ENCODE measurements around the gene FRMD4A.

The FRMD4A gene

GRCh38 chr10:14024329-14025202 is 306.2 kb downstream of the FRMD4A start:
- DNase-seq, result no peak
- in situ Hi-C loops (cut with HindIII; ENCODE audit: low pct_ligation_motif_present, low pct_unique_long_range_greater_than_20kb, low sequenced_read_pairs), result no loop called here

- in situ Hi-C loops (cut with HindIII; ENCODE audit: low pct_ligation_motif_present, low pct_unique_long_range_greater_than_20kb, low sequenced_read_pairs), result no loop called here
- no peak for DNase-seq
Measured at GRCh38 chr10:14023673-14024328, 306.9 kb downstream of the FRMD4A start.

DNA sequence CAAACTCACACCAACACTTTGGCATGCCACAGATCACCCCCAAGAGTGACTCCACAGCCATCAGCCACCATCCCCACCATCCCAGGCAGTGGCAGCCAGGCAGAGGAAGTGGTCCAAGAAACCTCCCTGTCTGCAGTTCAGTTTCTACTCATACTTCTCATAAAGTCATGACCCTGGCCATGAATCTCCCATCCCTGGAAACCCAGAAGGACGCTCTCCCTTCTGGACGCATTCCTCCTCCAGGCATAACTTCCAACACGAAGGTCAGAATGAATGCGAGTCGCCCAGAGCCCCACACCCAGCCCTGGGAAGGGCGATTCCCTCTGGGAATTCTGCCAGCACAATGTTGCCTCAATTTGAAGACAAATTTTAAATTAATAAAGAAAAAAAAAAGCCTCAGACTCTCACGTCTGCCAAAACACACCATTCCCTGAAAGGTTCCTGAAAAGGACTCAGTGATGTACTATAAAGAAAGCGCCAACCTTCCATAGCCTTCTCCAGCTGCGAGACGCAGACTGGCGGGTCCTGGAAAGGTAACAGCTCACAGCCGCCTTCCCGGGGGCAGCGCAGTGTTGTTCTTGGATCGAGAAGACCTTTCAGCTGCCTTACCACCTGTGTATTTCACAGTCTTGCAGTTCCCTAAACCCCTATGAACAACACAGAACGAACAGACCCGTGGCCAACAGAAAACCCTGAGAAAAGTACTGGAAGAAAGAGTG is 307.6 kb downstream of the FRMD4A start:
- no peak for DNase-seq

GRCh38 chr10:14022052-14022451 is 308.7 kb downstream of the FRMD4A start:
- in situ Hi-C loops (cut with HindIII; ENCODE audit: low pct_ligation_motif_present, low pct_unique_long_range_greater_than_20kb, low sequenced_read_pairs), result no loop called here
- no peak for DNase-seq

More for the DNA sequence above, 307.6 kb downstream of the FRMD4A start:
- in situ Hi-C loops (cut with HindIII; ENCODE audit: low pct_ligation_motif_present, low pct_unique_long_range_greater_than_20kb, low sequenced_read_pairs), result no loop called here

DNA sequence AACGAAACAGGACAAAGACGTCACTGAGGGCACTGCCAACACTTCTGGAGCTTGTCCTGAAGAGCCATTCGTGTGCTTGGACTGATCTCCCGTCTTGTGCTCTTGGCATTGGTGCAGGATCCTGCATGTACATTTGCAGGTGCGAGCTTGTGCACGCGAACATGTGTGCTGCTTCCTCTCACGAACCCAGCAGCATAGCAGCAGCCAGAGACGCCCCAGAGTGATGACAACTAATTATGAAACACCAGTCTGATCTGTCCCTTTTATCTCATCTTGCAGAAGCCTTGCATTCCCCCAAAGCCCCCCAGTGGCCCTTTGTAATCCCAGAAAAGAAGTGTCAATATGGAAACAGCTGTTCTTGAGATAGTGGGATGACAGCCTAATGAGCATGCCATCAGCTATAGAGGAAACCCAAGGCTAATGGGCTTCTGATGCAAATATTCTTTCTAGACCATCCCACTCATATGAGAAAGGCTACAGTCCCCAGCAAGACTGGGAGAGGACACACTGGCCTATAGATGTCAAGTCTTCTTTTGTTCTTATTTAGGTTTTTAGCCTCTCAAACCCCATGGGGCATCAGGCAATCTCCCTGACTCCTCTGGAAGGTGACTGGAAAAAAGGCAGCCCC is 310.6 kb downstream of the FRMD4A start:
- no peak for DNase-seq
- in situ Hi-C loops (cut with HindIII; ENCODE audit: low pct_ligation_motif_present, low pct_unique_long_range_greater_than_20kb, low sequenced_read_pairs), result no loop called here

- no peak for DNase-seq
- in situ Hi-C loops (cut with HindIII; ENCODE audit: low pct_ligation_motif_present, low pct_unique_long_range_greater_than_20kb, low sequenced_read_pairs), result no loop called here
Measured at GRCh38 chr10:14017467-14017866, 313.3 kb downstream of the FRMD4A start.

GRCh38 chr10:14016931-14017333 is 313.8 kb downstream of the FRMD4A start:
- no peak for DNase-seq
- in situ Hi-C loops (cut with HindIII; ENCODE audit: low pct_ligation_motif_present, low pct_unique_long_range_greater_than_20kb, low sequenced_read_pairs), result no loop called here

GRCh38 chr10:14016011-14016536 is 314.6 kb downstream of the FRMD4A start:
- no peak for DNase-seq

GRCh38 chr10:14014423-14014822 is 316.3 kb downstream of the FRMD4A start:
- DNase-seq, result no peak
- in situ Hi-C loops (cut with HindIII; ENCODE audit: low pct_ligation_motif_present, low pct_unique_long_range_greater_than_20kb, low sequenced_read_pairs), result no loop called here

More at GRCh38 chr10:14016011-14016536, 314.6 kb downstream of the FRMD4A start:
- in situ Hi-C loops (cut with HindIII; ENCODE audit: low pct_ligation_motif_present, low pct_unique_long_range_greater_than_20kb, low sequenced_read_pairs), result no loop called here

- in situ Hi-C loops (cut with HindIII; ENCODE audit: low pct_ligation_motif_present, low pct_unique_long_range_greater_than_20kb, low sequenced_read_pairs), result no loop called here
- DNase-seq, result no peak
Measured at GRCh38 chr10:14010769-14011574, 319.8 kb downstream of the FRMD4A start.

GRCh38 chr10:14010101-14010558 is 320.6 kb downstream of the FRMD4A start:
- in situ Hi-C loops (cut with HindIII; ENCODE audit: low pct_ligation_motif_present, low pct_unique_long_range_greater_than_20kb, low sequenced_read_pairs), result no loop called here
- DNase-seq, result peak; percentile 14

DNA sequence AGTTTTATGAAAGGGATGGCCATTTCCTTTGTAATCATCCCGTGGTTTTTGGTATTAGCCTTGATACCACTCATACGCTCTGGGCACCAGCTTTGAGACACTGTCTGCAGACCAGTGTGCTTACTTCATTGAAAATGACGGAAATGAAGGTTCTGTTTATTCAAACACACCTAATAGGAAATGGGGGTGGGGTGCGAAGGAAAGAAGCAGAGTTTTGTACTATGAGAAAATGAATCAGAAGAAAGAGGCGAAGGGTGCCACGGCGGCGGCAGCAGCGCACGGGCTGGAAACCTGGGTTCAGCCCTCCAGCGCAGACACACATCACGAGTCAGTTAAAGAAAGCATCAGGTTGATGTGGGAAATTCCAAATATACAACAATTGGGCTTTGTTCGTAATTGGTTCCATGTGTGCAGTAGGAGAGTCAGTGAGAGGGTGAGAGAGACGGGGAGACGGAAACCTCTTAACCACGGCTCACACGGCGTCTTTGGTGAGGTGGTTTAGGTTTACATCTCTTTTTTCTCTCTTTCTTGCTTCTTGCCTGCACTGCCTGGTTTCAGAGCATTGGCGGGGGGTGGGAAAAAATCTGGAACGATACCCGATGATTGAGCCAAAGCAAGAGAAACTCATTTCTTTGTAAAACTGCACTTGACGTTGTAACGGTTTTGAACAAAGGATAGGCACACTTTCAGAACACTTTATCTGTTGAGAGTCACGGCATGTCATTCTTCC is 321.2 kb downstream of the FRMD4A start:
- in situ Hi-C loops (cut with HindIII; ENCODE audit: low pct_ligation_motif_present, low pct_unique_long_range_greater_than_20kb, low sequenced_read_pairs), result no loop called here
- peak; percentile 34 for DNase-seq

GRCh38 chr10:14008740-14009080 is 322.0 kb downstream of the FRMD4A start:
- in situ Hi-C loops (cut with HindIII; ENCODE audit: low pct_ligation_motif_present, low pct_unique_long_range_greater_than_20kb, low sequenced_read_pairs), result no loop called here
- peak; percentile 20 for DNase-seq

- in situ Hi-C loops (cut with HindIII; ENCODE audit: low pct_ligation_motif_present, low pct_unique_long_range_greater_than_20kb, low sequenced_read_pairs), result no loop called here
- no peak for DNase-seq
Measured at GRCh38 chr10:14004536-14004935, 326.2 kb downstream of the FRMD4A start.

- no peak for DNase-seq
- in situ Hi-C loops (cut with HindIII; ENCODE audit: low pct_ligation_motif_present, low pct_unique_long_range_greater_than_20kb, low sequenced_read_pairs), result no loop called here
Measured at GRCh38 chr10:14003517-14004184, 327.1 kb downstream of the FRMD4A start.

DNA sequence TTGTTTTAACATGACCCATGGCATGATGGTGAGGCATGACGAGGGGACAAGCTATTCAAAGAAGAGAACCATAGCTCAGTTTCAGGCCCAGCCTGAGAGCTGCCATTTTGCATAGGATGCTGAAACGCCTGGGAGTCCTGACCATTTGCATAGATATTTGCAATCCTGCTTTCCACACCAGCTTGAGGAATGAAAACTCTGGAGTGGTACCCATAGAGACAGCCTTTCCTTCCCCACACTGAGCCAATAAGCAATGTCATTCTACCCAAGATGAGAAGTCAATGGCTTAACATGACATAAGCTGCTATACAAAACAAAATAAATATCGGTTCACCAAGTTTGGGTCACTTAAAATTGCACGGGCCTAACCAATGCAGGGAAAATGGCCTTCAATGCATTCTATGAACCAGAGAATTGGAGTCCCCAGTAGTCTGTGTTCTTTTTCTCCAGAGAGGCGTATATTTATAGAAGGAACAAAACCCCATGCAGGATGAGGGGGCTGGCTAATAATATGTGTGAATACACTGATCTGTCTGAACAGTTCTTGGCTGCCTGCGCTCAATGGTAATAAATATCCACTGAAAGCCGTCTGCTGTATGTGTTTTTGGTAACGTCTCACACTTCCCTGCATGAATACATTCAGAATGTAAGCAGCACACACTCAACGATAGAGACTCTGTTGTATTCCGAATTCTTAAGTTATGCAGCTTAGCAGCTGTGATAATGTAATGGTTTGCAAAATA is 329.3 kb downstream of the FRMD4A start:
- in situ Hi-C loops (cut with HindIII; ENCODE audit: low pct_ligation_motif_present, low pct_unique_long_range_greater_than_20kb, low sequenced_read_pairs), result no loop called here

More for the DNA sequence above, 329.3 kb downstream of the FRMD4A start:
- DNase-seq, result no peak

Data from ACHN (cell line).